Pericardium fibroblast (primary cell): Measurements from ENCODE around the gene ZNF37A. TPM values are rescaled to one million over a fixed set of nuclear protein-coding genes. Genes with fewer than 3 reads are reported as not detected.

Experiments
- total RNA-seq: library from RNA; depleted of rRNA; stranded (reverse); fragments of >200 nt; gene quantifications from 2 replicates; pipeline ENCODE4 v1.2.3, GENCODE V29; 2015

Gene ZNF37A
- total RNA-seq, result 7.1 and 7.4 TPM in 2 replicates

DNA sequence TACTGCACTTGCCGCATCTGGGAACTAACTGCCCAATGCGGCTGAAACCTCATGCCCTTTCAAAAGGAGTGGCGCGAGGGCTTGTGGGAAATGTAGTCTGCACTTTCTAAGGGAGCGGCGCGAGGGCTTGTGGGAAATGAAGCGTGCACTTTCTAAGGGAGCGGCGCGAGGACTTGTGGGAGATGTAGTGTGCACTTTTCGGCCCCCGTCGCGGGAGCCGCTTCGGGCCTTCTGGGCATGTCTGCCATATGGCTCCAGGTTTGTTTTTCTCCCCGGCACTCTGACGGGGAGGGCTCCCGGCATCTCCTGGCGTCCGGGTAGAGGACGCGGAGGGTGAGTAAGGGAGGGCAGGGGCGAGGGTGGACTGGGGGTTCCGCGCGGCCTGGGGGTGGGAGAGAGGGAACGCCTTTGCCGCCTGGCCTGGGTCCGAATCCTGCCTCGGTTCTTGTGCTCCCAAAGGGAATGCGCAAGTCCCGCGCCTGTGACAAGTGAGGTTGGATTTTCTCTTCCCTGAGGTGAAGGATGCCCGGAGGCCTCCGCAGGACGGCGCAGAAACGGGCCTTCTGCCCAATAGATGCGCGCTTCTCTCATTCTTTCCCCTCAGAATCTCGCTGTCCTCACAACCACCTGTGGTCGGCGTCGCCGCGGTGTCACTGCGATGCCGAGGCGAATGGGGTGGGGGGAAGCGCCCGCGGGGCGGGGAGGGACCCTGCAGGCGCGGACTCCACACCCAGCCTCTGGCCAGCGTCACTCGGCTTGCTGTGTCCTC is at the start of gene ZNF37A:
ZNF37A (plus strand) TSS at position 180 of the 769 bp plus-strand sequence. CDS start 2,281 bp downstream, outside the sequence.

Other genes with a start within 250 kb of the ZNF37A start
- 2.8 and 2.9 TPM in 2 replicates for gene ZNF248, start 236.7 kb upstream of the ZNF37A start, total RNA-seq
- gene ZNF25, start 117.7 kb upstream of the ZNF37A start, total RNA-seq, result 8.4 and 10.7 TPM in 2 replicates
- 6.1 and 14.0 TPM in 2 replicates for gene ZNF33A, start 83.7 kb upstream of the ZNF37A start, total RNA-seq